GM21529 (cell line): Measurements from ENCODE around the gene CD2.

Experiments used
- ATAC-seq: cut with Tn5 transposase; IDR thresholded peaks from one replicate; pipeline ENCODE4 v1.9.1; 2021; ENCODE audit not compliant: unreplicated experiment

Gene CD2

GRCh38 chr1:116817582-116818064, 63.4 kb downstream of the CD2 start:
- no peak for ATAC-seq
